Colonic mucosa (tissue), 4 donors: ENCODE measurements around the gene KCNK3. TPM values are rescaled to one million over a fixed set of nuclear protein-coding genes. Genes with fewer than 3 reads are reported as not detected.
"Not testable (repeated sequence)": the region's sequence is repeated elsewhere in the genome, so short reads cannot be mapped to it uniquely, and the experiment has no call there.

Experiments
- DNase-seq: peaks from one replicate; pipeline ENCODE4 v3.0.0-alpha.2; 2020
- H3K27ac ChIP-seq: fragments of 200-600 bp; one replicate; pipeline ENCODE4 v1.8.0; 2021
- H3K27me3 ChIP-seq: fragments of 200-600 bp; one replicate; pipeline ENCODE4 v1.8.0; 2021
- H3K36me3 ChIP-seq: fragments of 200-600 bp; one replicate; pipeline ENCODE4 v1.8.0; 2021
- H3K4me1 ChIP-seq: fragments of 200-600 bp; one replicate; pipeline ENCODE4 v1.8.0; 2021; ENCODE audit warnings: mild to moderate bottlenecking
- H3K4me3 ChIP-seq: fragments of 200-600 bp; one replicate; pipeline ENCODE4 v1.8.0; 2021
- H3K9ac ChIP-seq, 2 donors: one replicate each; pipeline ENCODE4 v1.7.0; 2013; ENCODE audit warnings: control low read depth in 2 of 2, low read depth in 2 of 2, low read length in 2 of 2
- H3K9me3 ChIP-seq: fragments of 200-600 bp; one replicate; pipeline ENCODE4 v1.8.0; 2021
- intact Hi-C: fragments of 100-400 bp; cut with DNase I; formaldehyde crosslinking; loops from one replicate; pipeline ENCODE4 v1.14.1; 2022
- total RNA-seq, 2 donors: library from RNA; stranded (reverse); fragmentation: NEBNext Ultra II Directional in 1 of 2; extraction: Animal tissue kit (Norgen Biotek cat#: 25700) in 1 of 2; gene quantifications; one replicate each; pipeline ENCODE4 v1.2.1, GENCODE V29; 2021
- TF ChIP-seq, protein P1 (sequence below): fragments of 200-600 bp; IDR thresholded peaks from one replicate; pipeline ENCODE4 v1.8.0; 2022; ENCODE audit warnings: antibody characterized with exemption, mild to moderate bottlenecking
- donor health status: healthy.
- donor health status: DM: no; HTN: no; CAD: no.
- donor health status: DM: no; HTN: no; CAD: no.

The KCNK3 gene
- total RNA-seq, 2 donors from 2014 or later = 1.2 to 1.5 TPM

DNA sequence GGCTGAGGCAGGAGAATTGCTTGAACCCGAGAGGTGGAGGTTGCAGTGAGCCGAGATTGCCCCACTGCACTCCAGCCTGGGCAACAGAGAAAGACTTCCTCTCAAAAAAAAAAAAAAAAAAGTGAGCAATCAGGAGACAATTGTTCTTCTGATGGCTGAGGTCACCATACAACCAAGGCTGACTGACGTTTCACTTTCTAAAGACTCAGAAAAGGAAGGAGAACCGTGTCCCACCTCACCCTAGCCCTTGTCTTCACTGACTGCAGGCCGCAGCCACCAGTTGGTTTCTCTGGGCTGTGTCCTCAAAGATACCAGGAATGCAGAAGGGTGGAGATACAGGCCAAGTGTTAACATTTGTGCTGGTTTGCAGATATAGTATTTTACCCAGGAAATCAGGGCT is 63.8 kb downstream of the KCNK3 start:
- TF ChIP-seq, protein P1, sequence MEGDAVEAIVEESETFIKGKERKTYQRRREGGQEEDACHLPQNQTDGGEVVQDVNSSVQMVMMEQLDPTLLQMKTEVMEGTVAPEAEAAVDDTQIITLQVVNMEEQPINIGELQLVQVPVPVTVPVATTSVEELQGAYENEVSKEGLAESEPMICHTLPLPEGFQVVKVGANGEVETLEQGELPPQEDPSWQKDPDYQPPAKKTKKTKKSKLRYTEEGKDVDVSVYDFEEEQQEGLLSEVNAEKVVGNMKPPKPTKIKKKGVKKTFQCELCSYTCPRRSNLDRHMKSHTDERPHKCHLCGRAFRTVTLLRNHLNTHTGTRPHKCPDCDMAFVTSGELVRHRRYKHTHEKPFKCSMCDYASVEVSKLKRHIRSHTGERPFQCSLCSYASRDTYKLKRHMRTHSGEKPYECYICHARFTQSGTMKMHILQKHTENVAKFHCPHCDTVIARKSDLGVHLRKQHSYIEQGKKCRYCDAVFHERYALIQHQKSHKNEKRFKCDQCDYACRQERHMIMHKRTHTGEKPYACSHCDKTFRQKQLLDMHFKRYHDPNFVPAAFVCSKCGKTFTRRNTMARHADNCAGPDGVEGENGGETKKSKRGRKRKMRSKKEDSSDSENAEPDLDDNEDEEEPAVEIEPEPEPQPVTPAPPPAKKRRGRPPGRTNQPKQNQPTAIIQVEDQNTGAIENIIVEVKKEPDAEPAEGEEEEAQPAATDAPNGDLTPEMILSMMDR = no peak
- Histone ChIP-seq H3K9me3 (no peaks in the 10 kb centered on the region), H3K9ac (no peak overlapping the region), H3K36me3 (no peaks in the 10 kb centered on the region), H3K27me3 (no peaks in the 10 kb centered on the region), H3K27ac (no peak overlapping the region), H3K4me1 (no peaks in the 10 kb centered on the region), H3K4me3 (no peak overlapping the region)
- DNase-seq = no peak
- intact Hi-C loops = no loop called here

DNA sequence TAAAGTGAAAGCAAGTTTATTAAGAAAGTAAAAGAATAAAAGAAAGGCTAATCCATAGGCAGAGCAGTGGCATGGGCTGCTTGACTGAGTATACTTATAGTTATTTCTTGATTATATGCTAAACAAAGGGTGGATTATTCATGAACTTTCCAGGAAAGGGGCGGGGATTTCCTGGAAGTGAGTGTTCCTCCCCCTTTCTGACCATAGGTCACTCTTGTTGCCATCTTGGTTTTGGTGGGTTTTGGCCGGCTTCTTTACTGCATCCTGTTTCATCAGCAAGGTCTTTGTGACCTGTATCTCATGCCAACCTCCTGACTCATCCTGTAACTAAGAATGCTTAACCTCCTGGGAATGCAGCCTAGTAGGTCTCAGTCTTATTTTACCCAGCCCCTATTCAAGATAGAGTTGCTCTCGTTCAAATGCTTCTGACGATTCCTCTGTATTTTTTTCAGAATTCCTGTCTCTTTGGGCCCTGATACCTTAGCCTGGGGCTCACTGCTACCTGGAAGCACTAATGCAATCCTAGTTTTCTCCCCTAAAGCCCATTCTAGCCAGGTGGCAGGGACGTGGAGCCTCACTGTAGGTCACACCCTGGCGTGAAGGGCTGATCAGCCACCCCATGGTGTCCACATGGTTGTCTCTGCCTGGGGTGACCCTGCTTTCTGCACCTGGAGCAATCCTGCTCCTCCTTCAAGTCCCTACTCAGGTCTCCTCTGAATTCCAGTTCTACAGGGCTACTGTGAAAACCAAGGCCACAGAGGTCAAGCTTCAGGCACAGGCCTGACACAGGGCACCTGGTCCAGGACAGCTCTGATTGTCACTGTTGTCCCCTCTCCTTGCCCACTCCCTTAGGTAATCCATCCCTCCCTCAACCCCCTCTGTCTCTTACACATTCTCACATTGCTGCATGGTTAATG is 65.6 kb downstream of the KCNK3 start:
- Histone ChIP-seq H3K27ac (no peak overlapping the region), H3K9me3 (no peaks in the 10 kb centered on the region), H3K36me3 (no peaks in the 10 kb centered on the region), H3K4me3 (no peak overlapping the region), H3K4me1 (no peaks in the 10 kb centered on the region), H3K27me3 (no peaks in the 10 kb centered on the region), H3K9ac (no peak overlapping the region)
- peak; percentile 51 for DNase-seq
- intact Hi-C loops = no loop called here
- TF ChIP-seq, protein P1 = no peak

DNA sequence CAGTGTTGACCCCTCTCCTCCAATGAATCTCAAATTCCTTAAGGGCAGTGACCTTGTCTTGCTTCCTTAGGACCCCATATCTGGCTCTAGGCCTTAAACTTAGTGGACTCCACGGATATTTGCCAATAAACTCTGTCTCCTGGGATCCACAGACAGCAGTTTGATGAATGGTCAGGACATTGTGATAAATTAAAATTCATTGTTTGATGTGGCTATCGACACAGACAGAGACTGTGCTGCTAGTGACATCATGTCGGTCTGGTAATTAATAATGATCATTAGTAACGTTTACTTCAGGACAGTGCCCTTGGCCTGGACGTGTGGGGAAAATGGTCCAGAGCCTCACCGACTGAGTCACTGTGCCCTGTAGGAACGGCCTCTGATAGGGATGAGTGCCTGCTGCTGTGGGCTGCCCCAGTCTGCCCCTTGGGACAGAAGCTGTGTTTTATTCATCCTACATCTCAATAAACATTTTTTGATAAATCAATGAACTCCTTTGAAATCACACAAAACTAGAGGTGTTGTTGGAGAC is 66.3 kb downstream of the KCNK3 start:
- TF ChIP-seq, protein P1 = no peak
- no peaks in the 10 kb centered on the region for H3K9me3 ChIP-seq
- no peak overlapping the region for H3K4me3 ChIP-seq
- H3K4me1 ChIP-seq = no peaks in the 10 kb centered on the region
- intact Hi-C loops = no loop called here
- no peaks in the 10 kb centered on the region for H3K27me3 ChIP-seq
- no peak overlapping the region for H3K9ac ChIP-seq
- no peak for DNase-seq
- no peak overlapping the region for H3K27ac ChIP-seq
- H3K36me3 ChIP-seq = no peaks in the 10 kb centered on the region

DNA sequence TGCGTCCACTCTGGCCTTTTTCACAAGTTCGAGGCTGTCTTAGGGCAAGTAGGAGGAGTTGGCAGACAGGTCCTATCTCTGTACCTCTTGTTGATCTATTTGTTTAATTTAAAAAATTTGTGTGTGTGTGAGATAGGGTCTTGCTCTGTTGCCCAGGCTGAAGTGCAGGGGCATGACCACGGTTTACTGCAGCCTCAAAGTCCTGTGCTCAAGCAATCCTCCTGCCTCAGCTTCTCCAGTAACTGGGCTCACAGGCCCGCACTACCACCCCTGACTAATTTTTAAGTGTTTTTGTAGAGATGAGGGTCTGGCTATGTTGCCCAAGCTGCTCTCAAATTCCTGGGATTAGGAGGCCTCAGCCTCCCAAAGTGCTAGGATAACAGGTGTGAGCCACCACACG is 67.3 kb downstream of the KCNK3 start:
- H3K9ac ChIP-seq = no peak overlapping the region
- TF ChIP-seq, protein P1 = no peak
- intact Hi-C loops = no loop called here
- H3K27ac ChIP-seq = no peak overlapping the region
- H3K36me3 ChIP-seq = no peaks in the 10 kb centered on the region
- no peaks in the 10 kb centered on the region for H3K27me3 ChIP-seq
- no peaks in the 10 kb centered on the region for H3K9me3 ChIP-seq
- H3K4me1 ChIP-seq = no peaks in the 10 kb centered on the region
- no peak overlapping the region for H3K4me3 ChIP-seq
- no peak for DNase-seq

DNA sequence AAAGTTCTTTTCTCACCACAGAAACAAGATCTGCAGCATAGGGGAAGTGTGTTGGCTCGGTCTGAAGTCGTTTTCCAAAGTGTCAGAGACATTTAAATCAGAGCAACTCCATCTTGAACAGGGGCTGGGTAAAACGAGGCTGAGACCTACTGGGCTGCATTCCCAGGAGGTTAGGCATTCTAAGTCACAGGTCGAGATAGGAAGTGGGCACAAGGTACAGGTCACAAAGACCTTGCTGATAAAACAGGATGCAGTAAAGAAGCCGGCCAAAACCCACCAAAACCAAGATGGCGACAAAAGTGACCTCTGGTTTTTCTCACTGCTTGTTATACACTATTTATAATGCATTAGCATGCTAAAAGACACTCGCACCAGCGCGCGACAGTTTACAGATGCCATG is 68.5 kb downstream of the KCNK3 start:
- DNase-seq, H3K27me3 ChIP-seq, H3K27ac ChIP-seq, H3K36me3 ChIP-seq, H3K4me3 ChIP-seq, intact Hi-C loops, H3K4me1 ChIP-seq, H3K9me3 ChIP-seq, H3K9ac ChIP-seq: not testable (repeated sequence)

DNA sequence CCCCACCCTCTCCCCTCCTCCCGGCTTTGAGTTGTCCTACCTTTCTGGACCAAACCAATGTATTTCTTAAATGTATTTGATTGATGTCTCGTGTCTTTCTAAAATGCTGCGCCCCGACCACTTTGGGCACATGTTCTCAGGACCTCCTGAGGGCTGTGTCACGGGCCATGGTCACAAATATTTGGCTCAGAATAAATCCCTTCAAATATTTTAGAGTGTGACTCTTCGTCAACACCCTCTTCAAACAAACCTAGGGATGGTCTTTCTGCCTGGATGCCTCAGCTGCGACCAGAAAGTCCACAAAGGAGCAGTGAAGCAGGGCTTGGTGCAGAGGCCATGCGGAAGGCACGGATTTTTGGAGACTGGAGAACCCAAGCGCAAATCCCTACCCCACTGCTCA is 70.5 kb downstream of the KCNK3 start:
- no peak for DNase-seq
- H3K9ac ChIP-seq = no peak overlapping the region
- peaks cover 8% of the 10 kb centered on the region for H3K4me1 ChIP-seq
- intact Hi-C loops = no loop called here
- no peaks in the 10 kb centered on the region for H3K36me3 ChIP-seq
- H3K27me3 ChIP-seq = no peaks in the 10 kb centered on the region
- no peaks in the 10 kb centered on the region for H3K9me3 ChIP-seq
- TF ChIP-seq, protein P1 = no peak
- H3K27ac ChIP-seq = no peak overlapping the region
- H3K4me3 ChIP-seq = no peak overlapping the region
